NB4 (cell line): ENCODE measurements around the gene CGNL1.

Source experiments
- DNase-seq: peaks from one replicate; pipeline ENCODE4 v3.0.0; 2010; ENCODE audit warnings: low read depth
- H3K4me3 ChIP-seq: one replicate; pipeline ENCODE4 v1.5.1; 2011; ENCODE audit warnings: mild to moderate bottlenecking, low read depth, low read length, moderate library complexity
- CTCF ChIP-seq: IDR thresholded peaks from one replicate; pipeline ENCODE4 v1.5.1; 2012; ENCODE audit warnings: low read depth, low read length
- MAX ChIP-seq: IDR thresholded peaks from 2 replicates; pipeline ENCODE4 v1.6.1; 2011; ENCODE audit warnings: low read depth, low read length
- MYC ChIP-seq: IDR thresholded peaks from 2 replicates; pipeline ENCODE4 v1.6.1; 2011; ENCODE audit warnings: low read depth, low read length
- POLR2A ChIP-seq: IDR thresholded peaks from 2 replicates; pipeline ENCODE4 v1.6.1; 2011; ENCODE audit warnings: mild to moderate bottlenecking; ENCODE audit not compliant: insufficient read length; ENCODE audit errors: extremely low read depth

Gene CGNL1

GRCh38 chr15:57516327-57517029 is 140.2 kb downstream of the CGNL1 start:
- TF ChIP-seq MAX (no peak), CTCF (no peak), POLR2A (no peak), MYC (no peak)
- DNase-seq = no peak
- no peak overlapping the region for H3K4me3 ChIP-seq

DNA sequence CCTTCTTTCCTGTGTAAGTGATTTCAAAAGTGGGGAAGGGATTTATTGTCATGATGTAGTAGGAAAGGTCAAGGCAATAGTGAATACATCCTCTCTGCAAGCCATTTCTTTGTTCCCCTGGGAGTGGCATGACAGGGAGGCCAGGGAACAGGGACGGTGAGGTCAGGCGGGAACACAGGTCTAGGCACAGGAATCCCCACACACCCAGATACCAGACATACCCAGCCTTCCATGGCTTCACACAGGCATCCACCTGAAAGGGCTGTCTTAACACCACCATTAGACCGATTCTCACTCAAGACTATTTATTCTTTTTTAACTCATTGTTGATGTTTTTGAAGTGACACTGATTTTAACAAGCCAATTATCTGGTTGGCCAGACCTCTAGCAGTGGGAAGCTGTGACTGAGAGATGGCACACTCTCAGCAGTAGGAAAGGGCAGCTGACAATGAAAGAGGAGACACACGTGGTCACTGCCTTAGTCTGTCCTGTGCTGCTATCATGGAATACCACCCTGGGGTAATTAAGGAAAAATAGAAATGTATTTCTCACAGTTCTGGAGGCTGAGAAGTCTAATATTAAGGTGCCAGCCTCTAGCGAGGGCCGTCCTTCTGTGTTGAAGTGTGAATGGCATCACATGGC is 140.8 kb downstream of the CGNL1 start:
- no peak for DNase-seq

DNA sequence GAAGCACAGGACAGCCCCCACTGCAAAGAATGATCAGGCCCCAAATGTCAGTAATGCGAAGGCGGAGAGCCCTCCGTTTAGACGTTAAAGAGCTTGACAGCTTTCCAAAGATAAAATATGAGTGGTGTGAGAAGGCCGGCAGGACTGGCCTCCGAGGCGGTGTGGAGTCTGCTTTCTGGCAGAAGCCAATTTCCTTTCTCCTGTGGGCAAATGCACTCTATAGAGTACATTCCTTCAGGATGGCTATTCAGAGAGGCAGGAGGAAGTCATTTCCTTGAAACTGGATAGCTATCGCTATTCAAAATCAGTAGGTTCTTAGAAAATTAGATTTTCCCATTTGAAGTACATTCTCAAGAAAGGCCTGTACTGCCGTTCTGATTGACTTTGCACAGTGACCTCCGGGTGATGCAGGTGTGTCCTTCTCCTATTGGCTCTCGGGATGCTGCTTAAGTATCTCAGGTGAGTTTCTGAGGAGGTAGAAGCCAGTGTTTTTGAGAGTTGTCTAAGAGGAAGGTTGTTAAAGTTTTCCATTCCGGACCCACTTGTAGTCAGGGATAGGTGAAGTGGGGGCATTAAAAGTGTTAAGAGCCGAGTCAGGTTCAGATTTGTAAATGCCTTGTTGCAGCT is 142.6 kb downstream of the CGNL1 start:
- no peak for TF ChIP-seq MAX
- TF ChIP-seq MYC = no peak
- TF ChIP-seq CTCF = no peak
- no peak for TF ChIP-seq POLR2A
- H3K4me3 ChIP-seq = no peak overlapping the region
- DNase-seq = no peak

More for the DNA sequence above, 140.8 kb downstream of the CGNL1 start:
- no peak overlapping the region for H3K4me3 ChIP-seq
- TF ChIP-seq MAX (no peak), MYC (no peak), CTCF (no peak), POLR2A (no peak)

DNA sequence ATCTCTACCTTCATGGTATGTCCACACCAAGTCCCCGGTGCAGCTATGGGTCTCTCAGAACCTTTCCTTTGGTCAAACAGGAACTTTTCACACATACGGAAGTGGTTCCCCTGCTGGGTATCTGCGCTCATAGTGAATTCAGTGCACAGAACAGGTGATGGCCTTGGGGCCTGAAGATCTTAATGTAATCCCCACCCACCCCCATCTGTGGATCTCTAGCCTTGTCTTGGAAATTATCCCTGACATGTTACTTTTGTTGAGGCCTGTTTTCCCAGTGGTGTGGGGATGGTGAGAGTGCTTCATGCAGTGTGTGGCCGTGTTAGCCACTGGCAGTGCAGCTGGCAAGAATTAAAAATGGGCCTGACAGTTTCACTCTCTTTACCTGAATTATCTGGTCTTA is 143.5 kb downstream of the CGNL1 start:
- DNase-seq = no peak
- TF ChIP-seq CTCF (no peak), MYC (no peak), MAX (no peak), POLR2A (no peak)
- no peak overlapping the region for H3K4me3 ChIP-seq

DNA sequence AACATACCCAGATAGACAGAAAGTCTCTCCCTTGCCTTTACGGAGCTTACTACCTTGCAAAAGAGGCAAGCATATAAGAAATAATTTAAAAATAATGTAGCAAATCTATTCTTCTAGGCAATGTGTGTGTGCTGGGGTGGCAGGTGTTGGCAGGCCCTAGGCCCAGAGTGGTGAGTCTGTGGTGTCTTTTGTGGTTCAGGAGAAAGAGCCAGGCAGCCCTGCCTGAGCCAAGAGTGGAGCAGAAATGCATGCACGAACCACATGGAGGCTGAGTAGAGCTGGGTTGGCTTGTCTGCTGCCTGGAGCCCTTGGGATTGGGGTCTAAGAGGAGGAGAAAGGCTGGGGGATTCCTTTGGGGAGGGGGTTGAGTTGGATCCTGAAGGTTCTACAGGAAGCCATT is 145.2 kb downstream of the CGNL1 start:
- DNase-seq = no peak
- no peak for TF ChIP-seq MYC
- TF ChIP-seq CTCF = no peak
- TF ChIP-seq MAX = no peak
- TF ChIP-seq POLR2A = no peak

More for the DNA sequence above, 145.2 kb downstream of the CGNL1 start:
- no peak overlapping the region for H3K4me3 ChIP-seq
